Thoracic aorta (tissue), 2 donors: ENCODE data around the gene TM4SF4. TPM values are rescaled to one million over a fixed set of nuclear protein-coding genes. Genes with fewer than 3 reads are reported as not detected.

Experiments used
- ATAC-seq: fragments of 150-250 bp; one replicate; pipeline ENCODE4 v1.8.0; 2017; ENCODE audit warnings: low read depth; ENCODE audit not compliant: insufficient number of reproducible peaks, low FRiP score
- DNase-seq: peaks from one replicate; pipeline ENCODE4 v3.0.0-alpha.2; 2020; ENCODE audit warnings: low spot score
- H3K27ac ChIP-seq, 2 donors: fragments of 200-600 bp; sonication (generic); 1 replicate in 1 of 2; 2 replicates in 1 of 2; pipeline ENCODE4 v1.5.1; 2016; ENCODE audit warnings: mild to moderate bottlenecking in 2 of 2, moderate library complexity in 2 of 2
- H3K27me3 ChIP-seq: fragments of 200-600 bp; sonication (generic); replicated peaks from 2 replicates; pipeline ENCODE4 v1.6.0; 2016; ENCODE audit warnings: mild to moderate bottlenecking; ENCODE audit not compliant: insufficient read depth
- H3K36me3 ChIP-seq: fragments of 200-600 bp; sonication (generic); one replicate; pipeline ENCODE4 v1.5.1; 2016
- H3K4me1 ChIP-seq, 2 donors: fragments of 200-600 bp; sonication (generic); 1 replicate in 1 of 2; 2 replicates in 1 of 2; pipeline versions ENCODE4 v1.5.1 to v1.6.0; 2016; ENCODE audit warnings: low read depth in 2 of 2, mild to moderate bottlenecking in 1 of 2; ENCODE audit not compliant: control insufficient read depth in 1 of 2
- H3K4me3 ChIP-seq: fragments of 200-600 bp; sonication (generic); 2 replicates; pipeline ENCODE4 v1.5.1; 2016; ENCODE audit warnings: mild to moderate bottlenecking
- H3K9me3 ChIP-seq: fragments of 200-600 bp; sonication (generic); 2 replicates; pipeline ENCODE4 v1.5.1; 2016
- CTCF ChIP-seq: fragments of 200-600 bp; sonication (generic); IDR thresholded peaks from one replicate; pipeline ENCODE4 v1.5.1; 2019; ENCODE audit warnings: antibody characterized with exemption
- total RNA-seq, 2 donors: library from RNA; depleted of rRNA; stranded (reverse); fragments of >200 nt; gene quantifications; one replicate each; pipeline versions ENCODE4 v1.1.0 to v1.2.3, GENCODE V29; 2016

Gene TM4SF4
- total RNA-seq, 2 donors from 2014 or later, result not detected

GRCh38 chr3:149489060-149489690 lies 14.7 kb downstream of the TM4SF4 start:
- ATAC-seq, result peak; percentile 76
- H3K36me3 ChIP-seq, result no peaks in the 10 kb centered on the region
- no peaks in the 10 kb centered on the region for H3K9me3 ChIP-seq
- peaks cover 5 to 32% of the 10 kb centered on the region in 2 donors for H3K4me1 ChIP-seq
- H3K27me3 ChIP-seq, result no peaks in the 10 kb centered on the region
- DNase-seq, result no peak
- H3K27ac ChIP-seq, result peak overlapping the region in 1 of 2 donors; percentile 28
- no peak overlapping the region for H3K4me3 ChIP-seq
- peak; percentile 37 for TF ChIP-seq CTCF

GRCh38 chr3:149490260-149490971 lies 15.9 kb downstream of the TM4SF4 start:
- DNase-seq, result no peak
- no peak for TF ChIP-seq CTCF
- Histone ChIP-seq H3K9me3 (no peaks in the 10 kb centered on the region), H3K27ac (no peak overlapping the region), H3K4me3 (no peak overlapping the region), H3K27me3 (no peaks in the 10 kb centered on the region), H3K4me1 (peaks cover 5 to 25% of the 10 kb centered on the region in 2 donors), H3K36me3 (no peaks in the 10 kb centered on the region)
- ATAC-seq, result no peak

GRCh38 chr3:149493315-149494021 lies 19.0 kb downstream of the TM4SF4 start:
- DNase-seq (no peak), ATAC-seq (no peak)
- Histone ChIP-seq H3K27me3 (no peaks in the 10 kb centered on the region), H3K27ac (no peak overlapping the region), H3K4me1 (peaks cover 5 to 21% of the 10 kb centered on the region in 2 donors), H3K36me3 (no peaks in the 10 kb centered on the region), H3K9me3 (no peaks in the 10 kb centered on the region), H3K4me3 (no peak overlapping the region)
- no peak for TF ChIP-seq CTCF

- peak; percentile 22 for DNase-seq
Observed at GRCh38 chr3:149494022-149494758, 19.7 kb downstream of the TM4SF4 start.

More at GRCh38 chr3:149494022-149494758, 19.7 kb downstream of the TM4SF4 start:
- no peaks in the 10 kb centered on the region for H3K36me3 ChIP-seq
- no peak overlapping the region for H3K4me3 ChIP-seq
- H3K9me3 ChIP-seq, result no peaks in the 10 kb centered on the region
- H3K4me1 ChIP-seq, result peaks cover 5 to 21% of the 10 kb centered on the region in 2 donors
- no peaks in the 10 kb centered on the region for H3K27me3 ChIP-seq
- peak; percentile 81 for TF ChIP-seq CTCF
- H3K27ac ChIP-seq, result no peak overlapping the region
- no peak for ATAC-seq
